HepG2 (cell line): ENCODE data around the gene SDC1. TPM values are rescaled to one million over a fixed set of nuclear protein-coding genes. Genes with fewer than 3 reads are reported as not detected.

Source experiments
- ATF7 ChIP-seq, 2 experiments: fragments of 450-650 bp in 1 of 2; sonication (generic) in 1 of 2; formaldehyde crosslinking in 1 of 2; IDR thresholded peaks; 2 replicates each; pipeline versions ENCODE4 v1.4.0 to v1.6.1; 2016 to 2020; ENCODE audit warnings: antibody characterized with exemption in 1 of 2, mild to moderate bottlenecking in 1 of 2, missing genetic modification reagents in 1 of 2
- ATF7-NPFF ChIP-seq: sonication (generic); formaldehyde crosslinking; IDR thresholded peaks from 2 replicates; pipeline ENCODE4 v1.8.1; 2023; ENCODE audit warnings: mild to moderate bottlenecking, low read depth, missing genetic modification reagents, moderate library complexity
- CERS6 ChIP-seq: sonication (generic); formaldehyde crosslinking; IDR thresholded peaks from 2 replicates; pipeline ENCODE4 v1.5.0; 2020; ENCODE audit warnings: missing genetic modification reagents
- DMTF1 ChIP-seq: sonication (generic); formaldehyde crosslinking; IDR thresholded peaks from 2 replicates; pipeline ENCODE4 v1.4.0; 2020; ENCODE audit warnings: mild to moderate bottlenecking, missing genetic modification reagents
- FOXO4 ChIP-seq: sonication (generic); formaldehyde crosslinking; conservative IDR thresholded peaks from 2 replicates; pipeline ENCODE4 v1.8.1; 2023; ENCODE audit warnings: missing genetic modification reagents
- FUBP1 ChIP-seq: sonication (generic); formaldehyde crosslinking; IDR thresholded peaks from 2 replicates; pipeline ENCODE4 v1.5.1; 2020; ENCODE audit warnings: missing genetic modification reagents, mild to moderate bottlenecking, borderline replicate concordance
- KAT8 ChIP-seq: IDR thresholded peaks from 2 replicates; pipeline ENCODE4 v1.6.1; 2016; ENCODE audit warnings: missing genetic modification reagents, missing compliant biosample characterization
- NCOR1 ChIP-seq: fragments of 200-600 bp; sonication (generic); IDR thresholded peaks from 2 replicates; pipeline ENCODE4 v1.7.0; 2017; ENCODE audit warnings: antibody characterized with exemption, low read length, borderline replicate concordance
- ZBTB25 ChIP-seq: IDR thresholded peaks from 2 replicates; pipeline ENCODE4 v1.6.1; 2018; ENCODE audit warnings: missing genetic modification reagents
- ZNF580 ChIP-seq: IDR thresholded peaks from 2 replicates; pipeline ENCODE4 v1.6.1; 2016; ENCODE audit warnings: low read depth, borderline replicate concordance
- ZNF597 ChIP-seq: sonication (generic); formaldehyde crosslinking; IDR thresholded peaks from 2 replicates; pipeline ENCODE4 v1.5.0; 2020; ENCODE audit warnings: missing genetic modification reagents
- ZNF800 ChIP-seq: sonication (generic); formaldehyde crosslinking; IDR thresholded peaks from 2 replicates; pipeline ENCODE4 v1.4.0; 2020; ENCODE audit warnings: missing genetic modification reagents
- polyA plus RNA-seq, 8 experiments: library from polyadenylated mRNA; depleted of rRNA in 3 of 8; stranded (reverse) in 7 of 8; unstranded in 1 of 8; fragments of >200 nt; fragmentation: Illumina TruSeq in 4 of 8; extraction: Trizol in 4 of 8; gene quantifications; 2 replicates each; pipeline versions ENCODE4 v1.2.1 to v1.2.3, GENCODE V29; 2011 to 2016; ENCODE audit warnings: low read depth in 4 of 8, missing spikeins in 1 of 8, mixed read lengths in 1 of 8; ENCODE audit not compliant: insufficient read depth in 1 of 8
- total RNA-seq, 5 experiments: library from RNA; depleted of rRNA; stranded (reverse); fragments of >200 nt; fragmentation: Illumina TruSeq; extraction: Trizol; gene quantifications; 2 replicates each; pipeline ENCODE4 v1.2.3, GENCODE V29; 2016; ENCODE audit warnings: low read depth in 1 of 5

The SDC1 gene
- total and polyA plus RNA-seq, 2 of the 13 experiments (the other 11 are each of a cell fraction or from before 2014, with no cell fraction given), result 108 to 119 TPM

GRCh38 chr2:20223407-20224163, 1.3 kb downstream of the SDC1 start (continued):
- TF ChIP-seq ZNF597 (CRISPR knock-in tag) (no peak), FOXO4 (CRISPR knock-in tag) (no peak), NCOR1 (no peak), ATF7 (IDR thresholded peaks at IDR 0.05) (no peak), ATF7 (CRISPR knock-in tag; IDR thresholded peaks at IDR 0.05) (no peak), KAT8 (CRISPR knock-in tag) (peak; percentile 17; the same call in 1 of the 2 replicates), ATF7-NPFF (peak; percentile 64; the same call in 1 of the 2 replicates), ZNF800 (CRISPR knock-in tag) (peak; percentile 82), DMTF1 (no peak), ZNF580 (CRISPR knock-in tag) (no peak), FUBP1 (CRISPR knock-in tag) (no peak), ZBTB25 (CRISPR knock-in tag) (no peak), CERS6 (no peak)
